ENCODE results near the gene DDX53.

The DDX53 gene

DNA sequence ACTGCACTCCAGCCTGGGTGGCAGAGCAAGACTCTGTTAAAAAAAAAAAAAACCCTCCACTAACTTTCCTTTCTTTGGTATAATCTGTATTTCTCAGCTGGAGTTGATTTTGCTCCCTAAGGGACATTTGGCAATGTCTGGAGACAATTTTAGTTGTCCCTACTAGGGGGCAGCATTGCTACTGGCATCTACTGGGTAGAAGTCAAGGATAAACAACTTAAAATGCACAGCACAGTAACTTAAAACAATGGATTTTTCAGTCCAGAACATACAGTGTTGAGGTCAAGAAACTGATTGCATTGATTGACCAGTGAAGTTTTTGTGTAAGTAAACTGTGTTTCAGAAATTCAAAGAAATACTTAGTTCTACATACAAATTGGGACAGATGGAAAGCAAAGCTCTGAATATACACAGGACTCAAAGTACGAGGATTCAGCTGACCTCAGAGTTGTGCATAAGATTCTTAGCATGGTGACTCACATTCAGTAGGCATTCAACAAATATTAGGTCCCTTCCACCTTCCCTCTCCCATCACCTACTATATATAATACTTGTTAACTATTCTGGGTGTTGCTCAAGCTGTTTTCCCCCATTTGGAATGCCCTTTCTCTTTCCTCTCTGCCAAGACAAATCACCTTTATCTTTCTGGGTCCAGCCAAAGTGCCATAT, 8.8 kb downstream of the DDX53 start:
- DNase-seq = no peak
- Mint-ChIP-seq H3K36me3 (ENCODE audit: low read depth) (no peaks in the 10 kb centered on the region), H3K9me3 (no peaks in the 10 kb centered on the region)

DNA sequence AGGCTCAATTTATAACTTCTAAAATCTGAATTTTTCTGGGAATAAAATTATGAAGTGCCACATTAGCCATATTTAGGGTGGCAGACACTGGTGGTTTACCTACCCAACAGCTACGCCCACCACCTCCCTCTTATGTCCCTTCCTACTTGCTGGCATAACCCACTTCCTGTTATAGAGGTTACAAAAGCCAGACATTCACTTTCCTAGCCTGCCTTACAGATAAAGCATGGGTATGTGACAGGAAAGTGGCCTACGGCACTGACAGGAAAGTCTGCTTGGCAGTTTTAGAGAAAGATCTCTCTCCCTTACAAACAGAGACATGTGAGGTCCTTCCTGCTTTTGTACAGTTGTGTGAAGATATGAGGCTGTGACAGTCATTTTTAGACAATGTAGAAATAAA, 12.4 kb downstream of the DDX53 start:
- H3K4me1 Mint-ChIP-seq = peaks cover 8% of the 10 kb centered on the region
- H3K36me3 Mint-ChIP-seq (ENCODE audit: low read depth) = no peaks in the 10 kb centered on the region
- ATAC-seq (no peak), DNase-seq (no peak)
- no peaks in the 10 kb centered on the region for H3K27me3 Mint-ChIP-seq
- H3K4me3 Mint-ChIP-seq = no peak overlapping the region
- H3K9me3 Mint-ChIP-seq = no peaks in the 10 kb centered on the region
- H3K27ac Mint-ChIP-seq = no peak overlapping the region

More for the DNA sequence above, 8.8 kb downstream of the DDX53 start:
- Mint-ChIP-seq H3K27me3 (no peaks in the 10 kb centered on the region), H3K27ac (no peak overlapping the region), H3K4me1 (peaks cover 8% of the 10 kb centered on the region), H3K4me3 (no peak overlapping the region)
- no peak for ATAC-seq

DNA sequence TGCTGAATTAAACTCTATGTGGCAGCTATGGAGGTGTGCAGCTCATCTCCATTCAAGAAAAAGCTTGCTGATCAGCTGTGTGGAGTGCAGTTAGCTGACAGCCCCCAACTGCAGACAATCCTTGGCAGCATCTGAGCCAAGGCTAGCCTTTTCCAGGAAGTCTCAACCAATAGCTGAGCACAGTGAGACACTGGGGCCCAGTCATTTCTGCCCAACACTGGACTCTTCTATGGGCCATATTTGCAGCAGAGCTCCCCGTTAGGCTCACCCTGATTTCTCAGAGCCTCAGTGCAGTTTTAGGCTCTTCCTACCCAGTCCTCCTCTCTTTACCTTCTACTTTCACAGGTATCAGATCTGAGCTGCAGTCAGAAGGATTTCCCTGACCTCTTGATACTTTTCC, 12.9 kb downstream of the DDX53 start:
- Mint-ChIP-seq H3K9me3 (no peaks in the 10 kb centered on the region), H3K36me3 (ENCODE audit: low read depth) (no peaks in the 10 kb centered on the region), H3K27me3 (no peaks in the 10 kb centered on the region), H3K4me3 (no peak overlapping the region), H3K4me1 (peaks cover 8% of the 10 kb centered on the region), H3K27ac (no peak overlapping the region)
- ATAC-seq (no peak), DNase-seq (no peak)

DNA sequence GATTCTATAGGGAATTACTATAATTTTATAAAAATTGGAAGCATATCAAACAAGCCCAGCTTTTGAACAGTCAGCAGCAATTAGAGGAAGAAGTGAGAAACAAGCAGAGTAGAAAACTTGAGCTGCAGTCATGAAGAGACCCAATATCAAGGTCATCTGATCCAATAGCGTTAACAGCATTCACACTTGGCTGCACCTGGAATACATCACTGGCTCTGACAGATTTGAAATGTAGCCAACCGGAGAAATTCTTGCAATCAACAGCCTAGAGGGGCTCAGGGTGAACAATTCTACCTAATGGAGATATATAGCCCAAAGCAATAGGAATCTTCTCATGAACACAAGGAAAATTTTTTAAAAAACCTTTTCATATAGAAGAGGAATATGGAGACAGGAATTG, 13.6 kb downstream of the DDX53 start:
- H3K27me3 Mint-ChIP-seq = no peaks in the 10 kb centered on the region
- H3K9me3 Mint-ChIP-seq = no peaks in the 10 kb centered on the region
- peaks cover 8% of the 10 kb centered on the region for H3K4me1 Mint-ChIP-seq
- H3K36me3 Mint-ChIP-seq (ENCODE audit: low read depth) = no peaks in the 10 kb centered on the region
- no peak overlapping the region for H3K27ac Mint-ChIP-seq
- DNase-seq (no peak), ATAC-seq (no peak)
- H3K4me3 Mint-ChIP-seq = no peak overlapping the region

DNA sequence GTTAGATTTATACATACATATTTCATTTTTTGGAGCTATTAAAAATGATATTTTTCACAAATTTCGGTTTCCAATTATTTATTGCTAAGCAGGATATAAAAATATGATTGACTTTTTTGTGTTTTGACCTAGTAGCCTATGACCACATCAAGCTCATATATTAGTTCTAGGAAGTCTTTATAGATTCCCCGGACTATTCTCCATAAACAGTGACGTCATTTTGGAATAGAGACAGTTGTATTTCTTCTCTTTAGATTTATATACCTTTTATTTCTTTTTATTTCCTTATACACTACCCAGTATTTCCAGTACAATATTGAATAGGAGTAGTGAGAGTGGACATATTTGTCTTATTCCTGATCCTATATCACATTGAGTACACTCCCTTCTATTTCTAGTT, 31.8 kb downstream of the DDX53 start:
- ATAC-seq (no peak), DNase-seq (no peak)
- H3K27me3 Mint-ChIP-seq = no peaks in the 10 kb centered on the region
- no peaks in the 10 kb centered on the region for H3K9me3 Mint-ChIP-seq
- H3K4me1 Mint-ChIP-seq = no peaks in the 10 kb centered on the region
- H3K27ac Mint-ChIP-seq = no peak overlapping the region
- H3K36me3 Mint-ChIP-seq (ENCODE audit: low read depth) = no peaks in the 10 kb centered on the region
- no peak overlapping the region for H3K4me3 Mint-ChIP-seq

DNA sequence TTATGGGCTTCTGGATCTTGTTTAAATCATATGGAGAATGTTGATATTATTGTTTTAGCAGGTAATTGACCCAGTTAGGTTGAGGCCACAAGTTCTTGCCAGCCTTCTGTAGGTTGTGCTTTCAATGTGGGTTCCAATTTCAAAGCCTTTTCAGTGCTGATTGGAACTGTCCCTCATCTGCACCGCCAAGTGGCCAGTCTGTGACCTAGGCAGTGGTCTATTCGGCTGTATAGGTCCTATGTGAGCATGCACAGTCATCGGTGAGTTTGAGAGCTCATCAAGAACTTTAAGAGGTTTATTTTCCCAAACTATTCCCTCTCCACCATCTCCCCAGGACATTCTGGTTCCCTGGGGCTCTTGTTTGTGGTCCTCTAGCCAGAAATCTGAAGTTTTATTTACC, 35.7 kb downstream of the DDX53 start:
- DNase-seq (no peak), ATAC-seq (no peak)
- H3K4me3 Mint-ChIP-seq = no peak overlapping the region
- no peaks in the 10 kb centered on the region for H3K4me1 Mint-ChIP-seq
- H3K36me3 Mint-ChIP-seq (ENCODE audit: low read depth) = no peaks in the 10 kb centered on the region
- H3K9me3 Mint-ChIP-seq = no peaks in the 10 kb centered on the region
- no peaks in the 10 kb centered on the region for H3K27me3 Mint-ChIP-seq
- no peak overlapping the region for H3K27ac Mint-ChIP-seq

DNA sequence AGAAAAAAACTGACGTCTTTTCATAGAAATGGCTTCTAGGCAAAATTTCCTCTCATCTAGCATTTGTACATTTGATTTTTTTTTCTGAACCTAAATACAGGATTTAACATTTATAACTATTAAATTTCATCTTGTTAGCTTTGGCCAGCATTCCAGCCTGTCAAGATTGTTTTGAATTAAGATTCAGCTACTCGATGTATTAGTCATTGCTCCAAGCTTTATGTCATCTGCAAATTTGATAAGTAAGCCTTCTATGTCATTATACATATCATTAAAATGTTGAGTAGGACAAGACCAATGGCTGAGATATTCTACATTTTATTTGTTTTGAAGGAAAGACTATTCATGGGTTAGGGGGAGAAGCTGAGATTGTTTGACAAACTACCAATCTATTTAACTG, 46.7 kb downstream of the DDX53 start:
- Mint-ChIP-seq H3K36me3 (ENCODE audit: low read depth) (no peaks in the 10 kb centered on the region), H3K27me3 (peaks cover 3% of the 10 kb centered on the region), H3K4me3 (no peak overlapping the region), H3K4me1 (no peaks in the 10 kb centered on the region), H3K9me3 (no peaks in the 10 kb centered on the region), H3K27ac (no peak overlapping the region)
- ATAC-seq = no peak
- no peak for DNase-seq

DNA sequence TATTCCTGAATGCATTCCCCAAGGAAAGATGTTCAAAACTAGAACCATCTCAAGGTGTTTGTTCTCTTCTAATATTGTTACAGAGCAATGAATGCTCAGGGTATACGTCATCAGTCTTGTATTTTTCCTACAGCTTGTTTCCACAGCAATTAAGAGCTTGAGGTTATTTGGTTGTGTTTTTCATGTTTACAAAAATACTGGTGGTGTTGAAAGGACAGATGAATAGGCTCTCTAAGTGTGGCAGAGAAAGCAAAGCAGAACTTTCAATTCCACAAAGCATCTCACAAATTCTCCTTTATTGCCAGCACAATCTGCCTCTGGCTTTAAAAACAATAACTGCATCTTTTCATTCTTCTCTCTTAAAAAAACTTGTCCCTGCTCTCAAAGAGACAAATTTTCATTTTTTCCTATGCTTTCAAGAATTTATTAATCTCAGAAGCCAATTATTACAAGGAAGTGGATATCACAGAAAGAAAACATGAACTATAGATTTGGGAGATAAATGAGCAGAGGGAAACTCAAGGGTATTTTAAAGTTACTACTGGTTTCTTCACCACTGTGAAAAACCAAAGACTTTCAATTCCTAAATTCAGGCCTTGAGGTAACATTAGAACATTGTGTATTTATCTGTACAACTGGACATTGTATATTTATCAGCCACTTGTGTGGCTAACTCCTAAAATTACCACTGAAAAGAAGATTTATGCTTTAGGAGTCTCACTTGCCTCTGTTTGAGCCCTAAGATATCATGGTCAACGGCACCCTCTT, 49.2 kb downstream of the DDX53 start:
- Mint-ChIP-seq H3K36me3 (ENCODE audit: low read depth) (no peaks in the 10 kb centered on the region), H3K27ac (no peak overlapping the region), H3K4me1 (no peaks in the 10 kb centered on the region), H3K9me3 (no peaks in the 10 kb centered on the region), H3K4me3 (no peak overlapping the region), H3K27me3 (peaks cover 3% of the 10 kb centered on the region)
- ATAC-seq = no peak
- DNase-seq = no peak

DNA sequence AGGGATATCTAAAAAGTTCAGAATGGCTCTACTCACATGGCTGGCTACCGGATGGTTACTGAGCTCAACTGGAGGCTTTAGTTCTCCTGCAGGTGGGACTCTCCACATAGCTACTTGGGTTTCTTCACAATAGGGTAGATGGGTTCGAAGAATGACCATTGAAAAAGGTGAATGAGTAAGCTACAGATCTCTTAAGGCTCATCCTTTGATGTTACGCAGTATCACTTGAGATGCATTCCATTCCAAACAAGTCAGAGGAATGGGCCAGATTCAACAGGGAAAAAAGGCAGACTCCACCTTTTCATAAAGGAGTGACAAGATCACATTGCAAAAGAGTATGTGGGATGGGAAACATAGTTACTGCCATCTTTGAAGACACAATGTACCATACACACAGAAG, 52.6 kb downstream of the DDX53 start:
- no peak for ATAC-seq
- H3K27me3 Mint-ChIP-seq = peaks cover 3% of the 10 kb centered on the region
- H3K4me3 Mint-ChIP-seq = no peak overlapping the region
- H3K27ac Mint-ChIP-seq = no peak overlapping the region
- no peak for DNase-seq
- H3K9me3 Mint-ChIP-seq = peaks cover 5% of the 10 kb centered on the region
- H3K36me3 Mint-ChIP-seq (ENCODE audit: low read depth) = no peaks in the 10 kb centered on the region
- no peaks in the 10 kb centered on the region for H3K4me1 Mint-ChIP-seq

All from activated naive CD8-positive, alpha-beta T cell treated with anti-CD3 and anti-CD28 coated beads, Interleukin-2, amount 50 U/mL, for 24 hours (primary cell).